Measurements from ENCODE around the gene HOTAIR.

Gene HOTAIR

DNA sequence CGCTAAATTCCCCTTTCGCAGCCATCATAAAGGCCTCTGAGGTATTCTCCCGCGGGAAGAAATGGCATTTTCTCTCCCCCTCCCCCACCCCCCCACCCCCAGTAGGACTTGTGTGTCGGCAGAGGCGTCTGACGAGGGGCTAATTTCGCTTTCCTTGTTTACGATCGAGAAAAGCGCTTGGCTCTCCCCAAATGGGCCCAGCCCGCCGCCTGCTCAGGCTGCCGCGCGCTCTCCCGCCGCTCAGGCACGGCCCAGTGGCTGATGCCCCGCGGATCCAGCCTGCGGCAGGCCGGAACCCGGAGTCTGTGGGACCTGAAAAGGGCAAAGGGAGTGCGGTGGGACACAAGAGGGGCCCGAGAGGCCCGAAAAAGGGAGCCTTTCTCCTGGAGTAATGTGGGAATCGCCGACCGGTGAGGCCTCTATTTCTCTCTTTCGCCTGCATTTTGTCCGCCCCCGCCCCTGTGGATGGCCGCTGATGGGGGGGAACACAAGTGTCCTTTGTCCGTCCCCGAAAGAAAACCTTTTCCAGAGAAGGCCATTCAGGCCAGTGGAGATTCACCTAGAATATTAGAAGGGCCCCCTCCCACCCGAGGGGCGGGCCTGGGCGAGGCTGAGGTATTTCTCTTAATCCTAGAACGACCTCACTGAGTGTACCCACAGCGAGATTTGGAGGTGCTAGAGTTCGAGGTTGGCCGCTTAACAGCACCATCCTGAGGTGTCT is 44.5 kb upstream of the HOTAIR start:
- peak overlapping the region; percentile 98 for H3K4me3 ChIP-seq (ENCODE audit: low read length)
- TF ChIP-seq, protein P1, sequence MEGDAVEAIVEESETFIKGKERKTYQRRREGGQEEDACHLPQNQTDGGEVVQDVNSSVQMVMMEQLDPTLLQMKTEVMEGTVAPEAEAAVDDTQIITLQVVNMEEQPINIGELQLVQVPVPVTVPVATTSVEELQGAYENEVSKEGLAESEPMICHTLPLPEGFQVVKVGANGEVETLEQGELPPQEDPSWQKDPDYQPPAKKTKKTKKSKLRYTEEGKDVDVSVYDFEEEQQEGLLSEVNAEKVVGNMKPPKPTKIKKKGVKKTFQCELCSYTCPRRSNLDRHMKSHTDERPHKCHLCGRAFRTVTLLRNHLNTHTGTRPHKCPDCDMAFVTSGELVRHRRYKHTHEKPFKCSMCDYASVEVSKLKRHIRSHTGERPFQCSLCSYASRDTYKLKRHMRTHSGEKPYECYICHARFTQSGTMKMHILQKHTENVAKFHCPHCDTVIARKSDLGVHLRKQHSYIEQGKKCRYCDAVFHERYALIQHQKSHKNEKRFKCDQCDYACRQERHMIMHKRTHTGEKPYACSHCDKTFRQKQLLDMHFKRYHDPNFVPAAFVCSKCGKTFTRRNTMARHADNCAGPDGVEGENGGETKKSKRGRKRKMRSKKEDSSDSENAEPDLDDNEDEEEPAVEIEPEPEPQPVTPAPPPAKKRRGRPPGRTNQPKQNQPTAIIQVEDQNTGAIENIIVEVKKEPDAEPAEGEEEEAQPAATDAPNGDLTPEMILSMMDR (conservative IDR thresholded peaks at IDR 0.05; ENCODE audit: low read length), result no peak
- peak; percentile 67 for DNase-seq (ENCODE audit: low read depth)

DNA sequence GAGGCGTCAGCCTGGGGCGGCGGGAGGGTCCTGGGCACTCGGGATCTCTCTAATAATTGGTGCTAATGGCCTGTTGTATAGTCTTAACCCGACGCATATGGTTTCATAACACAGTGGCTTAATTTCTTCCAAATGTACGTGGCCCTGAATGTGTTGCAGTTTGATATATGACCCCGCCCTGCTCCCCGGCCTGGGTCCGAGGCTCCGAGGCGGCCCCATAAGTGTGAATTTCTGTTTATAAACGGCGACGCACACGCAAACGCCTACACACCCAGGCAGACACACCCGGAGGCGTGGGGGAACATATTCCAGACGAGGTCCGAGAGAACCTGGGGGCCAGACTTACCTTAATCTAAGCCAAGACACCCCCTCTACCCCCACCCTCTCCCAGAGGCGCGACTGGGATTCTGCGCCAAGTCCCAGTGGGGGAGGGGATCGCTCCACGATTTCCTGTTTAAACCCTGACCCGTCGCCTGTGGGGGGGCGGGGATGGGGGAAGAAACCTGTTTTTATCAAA is 43.8 kb upstream of the HOTAIR start:
- TF ChIP-seq, protein P1 (conservative IDR thresholded peaks at IDR 0.05; ENCODE audit: low read length), result no peak
- peak overlapping the region; percentile 98 for H3K4me3 ChIP-seq (ENCODE audit: low read length)
- peak; percentile 74 for DNase-seq (ENCODE audit: low read depth)

DNA sequence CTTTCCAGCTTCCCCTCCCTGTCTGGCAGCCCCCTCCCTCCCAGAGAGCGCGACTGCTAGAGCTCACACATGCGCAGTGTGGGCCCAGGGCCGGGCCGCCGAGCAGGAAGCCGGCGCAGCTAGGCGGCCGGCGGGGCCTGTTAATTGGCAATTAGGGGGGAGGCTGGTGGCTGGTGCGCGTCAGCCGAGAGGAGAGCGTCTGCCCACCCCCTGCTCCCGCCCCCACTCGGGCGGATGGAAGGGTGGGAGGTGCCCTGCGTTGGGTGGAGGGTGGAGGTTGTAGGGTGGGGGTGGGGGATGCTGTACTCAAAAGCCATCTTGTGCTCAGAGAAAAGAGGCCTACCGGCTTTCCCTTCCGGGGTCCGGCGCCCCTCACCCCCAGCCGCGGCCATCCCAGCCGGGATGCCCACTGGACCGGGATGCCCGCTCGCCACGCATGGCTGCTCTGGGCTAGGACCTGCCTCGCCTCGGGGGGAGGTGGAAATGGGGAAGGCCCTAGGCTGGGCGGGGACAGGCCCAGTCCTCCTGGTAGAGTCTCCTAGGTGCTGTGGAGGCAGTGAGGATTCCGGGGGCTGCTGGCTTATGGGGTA is 43.2 kb upstream of the HOTAIR start:
- peak overlapping the region; percentile 98 for H3K4me3 ChIP-seq (ENCODE audit: low read length)
- TF ChIP-seq, protein P1 (conservative IDR thresholded peaks at IDR 0.05; ENCODE audit: low read length), result no peak
- DNase-seq (ENCODE audit: low read depth), result peak; percentile 97

DNA sequence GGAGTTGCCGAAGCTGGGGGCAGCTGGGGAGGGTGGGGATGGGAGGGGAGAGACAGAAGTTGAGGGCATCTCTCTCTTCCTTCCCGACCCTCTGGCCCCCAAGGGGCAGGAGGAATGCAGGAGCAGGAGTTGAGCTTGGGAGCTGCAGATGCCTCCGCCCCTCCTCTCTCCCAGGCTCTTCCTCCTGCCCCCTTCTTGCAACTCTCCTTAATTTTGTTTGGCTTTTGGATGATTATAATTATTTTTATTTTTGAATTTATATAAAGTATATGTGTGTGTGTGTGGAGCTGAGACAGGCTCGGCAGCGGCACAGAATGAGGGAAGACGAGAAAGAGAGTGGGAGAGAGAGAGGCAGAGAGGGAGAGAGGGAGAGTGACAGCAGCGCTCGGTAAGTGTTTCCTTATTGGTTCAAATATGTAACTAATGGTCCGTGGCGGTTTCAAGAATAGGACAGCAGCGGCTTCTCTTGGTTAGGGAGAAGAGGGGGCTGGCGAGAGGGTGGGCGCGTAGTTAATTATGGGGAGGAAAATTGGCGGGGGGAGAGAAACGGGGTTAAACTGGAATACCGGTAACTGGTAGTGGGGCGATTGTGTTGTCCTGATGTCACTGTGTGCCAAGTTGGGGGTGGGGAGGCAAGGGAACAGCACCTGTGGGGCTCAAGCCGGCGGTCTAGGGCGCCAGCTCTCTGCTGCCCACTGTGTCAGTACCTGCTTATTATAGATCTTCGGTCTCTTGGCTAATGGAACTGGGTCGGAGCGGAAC is 42.5 kb upstream of the HOTAIR start:
- peak overlapping the region; percentile 98 for H3K4me3 ChIP-seq (ENCODE audit: low read length)
- no peak for DNase-seq (ENCODE audit: low read depth)
- TF ChIP-seq, protein P1 (conservative IDR thresholded peaks at IDR 0.05; ENCODE audit: low read length), result peak; percentile 24

DNA sequence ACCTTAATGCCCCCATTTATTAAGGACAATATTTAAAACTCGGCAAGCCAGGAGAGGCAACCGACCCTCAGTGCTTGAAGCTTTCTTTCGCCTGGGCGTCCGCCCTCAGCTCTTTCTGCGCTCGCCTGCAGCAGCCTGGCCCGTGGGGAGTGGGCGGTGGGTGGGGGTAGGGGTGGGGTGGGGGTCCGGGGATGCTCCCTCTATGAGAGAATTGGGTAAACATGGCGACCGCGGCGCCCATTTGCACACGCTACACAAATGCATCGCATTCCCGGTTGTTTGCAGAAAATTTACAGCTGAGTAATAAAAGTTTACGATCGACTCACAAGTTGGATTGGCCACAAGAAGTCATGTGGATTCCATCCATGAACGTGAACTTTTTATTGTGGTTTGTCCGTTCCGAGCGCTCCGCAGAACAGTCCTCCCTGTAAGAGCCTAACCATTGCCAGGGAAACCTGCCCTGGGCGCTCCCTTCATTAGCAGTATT is 41.8 kb upstream of the HOTAIR start:
- TF ChIP-seq, protein P1 (conservative IDR thresholded peaks at IDR 0.05; ENCODE audit: low read length), result no peak
- DNase-seq (ENCODE audit: low read depth), result peak; percentile 95
- H3K4me3 ChIP-seq (ENCODE audit: low read length), result peak overlapping the region; percentile 98

DNA sequence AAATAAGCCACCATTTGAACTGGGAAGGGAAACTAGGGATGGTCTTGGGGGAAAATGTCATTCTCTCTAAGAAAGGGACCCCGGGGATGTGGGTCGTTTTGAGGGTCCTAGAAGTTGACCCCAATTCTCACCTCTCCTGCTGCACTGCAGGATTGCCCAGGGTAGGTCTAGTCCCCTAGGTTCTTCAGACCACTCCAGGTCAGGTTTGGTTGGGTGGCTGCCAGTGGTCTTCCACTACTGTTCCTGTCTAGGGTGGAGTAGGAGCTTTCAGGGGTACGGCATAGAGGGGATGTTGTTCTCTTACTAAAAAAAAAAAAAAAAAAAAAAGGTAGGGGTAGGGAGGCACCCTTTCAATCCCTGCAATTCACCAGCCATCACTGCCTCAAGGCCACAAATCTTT is 41.3 kb upstream of the HOTAIR start:
- H3K4me3 ChIP-seq (ENCODE audit: low read length), result peak overlapping the region; percentile 98
- TF ChIP-seq, protein P1 (conservative IDR thresholded peaks at IDR 0.05; ENCODE audit: low read length), result no peak
- DNase-seq (ENCODE audit: low read depth), result no peak
